ENCODE results near the gene LGALS14. TPM values are rescaled to one million over a fixed set of nuclear protein-coding genes. Genes with fewer than 3 reads are reported as not detected.

LGALS14 gene
- total and polyA plus RNA-seq, 10 of the 15 experiments (the other 5 are each of a cell fraction or from before 2014, with no cell fraction given), result 5.1 to 34.6 (median 7.3) TPM

GRCh38 chr19:39679056-39679790, 25.1 kb upstream of the LGALS14 start (continued):
- TF ChIP-seq ZBTB33 (IDR thresholded peaks at IDR 0.05) (no peak), DPF2 (IDR thresholded peaks at IDR 0.05) (peak; percentile 42), TBL1XR1 (IDR thresholded peaks at IDR 0.05; ENCODE audit: low read depth, low read length) (0 out of 2 replicates have a peak, but pooled peaks have one; percentile 18), SIX5 (IDR thresholded peaks at IDR 0.05; ENCODE audit: low read depth, low read length, severe bottlenecking) (peak; percentile 7), IKZF2 (IDR thresholded peaks at IDR 0.05) (peak in 1 of 2 experiments; percentile 77; a peak in 3 of 4 replicates), GATAD2B (conservative IDR thresholded peaks at IDR 0.05; ENCODE audit: low read depth) (peak; percentile 79), KLF5 (IDR thresholded peaks at IDR 0.05; ENCODE audit: partially characterized antibody) (no peak), POLR2AphosphoS5 (IDR thresholded peaks at IDR 0.05; ENCODE audit: low read length) (peak; percentile 93), EP300 (IDR thresholded peaks at IDR 0.05; ENCODE audit: borderline replicate concordance in 1 of 2, control insufficient read depth in 1 of 2, low read depth in 2 of 2, low read length in 2 of 2) (peak; percentile 6 to 81), MTA3 (IDR thresholded peaks at IDR 0.05; ENCODE audit: borderline replicate concordance, low read length) (peak; percentile 36; the same call in 1 of the 2 replicates), IRF4 (IDR thresholded peaks at IDR 0.05; ENCODE audit: low read depth, low read length) (peak; percentile 64), BCL11A (IDR thresholded peaks at IDR 0.05; ENCODE audit: low read depth, low read length) (0 out of 2 replicates have a peak, but pooled peaks have one; percentile 22), RBBP5 (conservative IDR thresholded peaks at IDR 0.05) (no peak), CEBPB (IDR thresholded peaks at IDR 0.05; ENCODE audit: borderline replicate concordance in 1 of 2, low read depth in 2 of 2, low read length in 2 of 2) (no peak), ZNF687 (IDR thresholded peaks at IDR 0.05) (peak; percentile 76), HDAC6 (IDR thresholded peaks at IDR 0.05; ENCODE audit: unreplicated experiment) (peak; percentile 30), MXI1 (IDR thresholded peaks at IDR 0.05; ENCODE audit: low read depth, low read length) (0 out of 2 replicates have a peak, but pooled peaks have one; percentile 38), REST (IDR thresholded peaks at IDR 0.05; ENCODE audit: low read depth, low read length) (no peak), MLLT1 (IDR thresholded peaks at IDR 0.05) (peak; percentile 90)

All from GM12878 (cell line).